Measurements from ENCODE around the gene BARHL1.

Gene BARHL1

GRCh38 chr9:132582276-132582785 lies at the start of gene BARHL1:
BARHL1 (plus strand) TSS chr9:132582606; CDS start chr9:132582798, 192 bp downstream.
- peak within 1 kb of the TSS; percentile 34 for H3K4me3 ChIP-seq (ENCODE audit: low read depth, low read length)
- DNase-seq (ENCODE audit: low read depth, low spot score): no peak
- ChIA-PET CTCF (interaction anchor here (1.5 kb wide), 1 partner anchor 70 kb away, joined by 3 read pairs; no protein-coding TSS in a partner anchor), POLR2A (no interaction called here)
- no peak for TF ChIP-seq CTCF (IDR thresholded peaks at IDR 0.05; ENCODE audit: insufficient read depth, low read length, missing control alignments)

GRCh38 chr9:132534832-132535231 lies 47.6 kb upstream of the BARHL1 start:
- ChIA-PET CTCF (no interaction called here), POLR2A (no interaction called here)
- DNase-seq (ENCODE audit: low read depth, low spot score): no peak
- TF ChIP-seq CTCF (IDR thresholded peaks at IDR 0.05; ENCODE audit: insufficient read depth, low read length, missing control alignments): no peak
- no peak overlapping the region for H3K4me3 ChIP-seq (ENCODE audit: low read depth, low read length)

- TF ChIP-seq CTCF (IDR thresholded peaks at IDR 0.05; ENCODE audit: insufficient read depth, low read length, missing control alignments): no peak
Observed at GRCh38 chr9:132536124-132536523, 46.3 kb upstream of the BARHL1 start.

GRCh38 chr9:132537352-132537751 lies 45.1 kb upstream of the BARHL1 start:
- POLR2A ChIA-PET: no interaction called here
- TF ChIP-seq CTCF (IDR thresholded peaks at IDR 0.05; ENCODE audit: insufficient read depth, low read length, missing control alignments): no peak
- CTCF ChIA-PET: no interaction called here
- no peak for DNase-seq (ENCODE audit: low read depth, low spot score)
- H3K4me3 ChIP-seq (ENCODE audit: low read depth, low read length): no peak overlapping the region

More at GRCh38 chr9:132536124-132536523, 46.3 kb upstream of the BARHL1 start:
- H3K4me3 ChIP-seq (ENCODE audit: low read depth, low read length): no peak overlapping the region
- ChIA-PET CTCF (interaction anchor here (0.6 kb wide), 1 partner anchor 37 kb away, joined by 3 read pairs; no protein-coding TSS in a partner anchor), POLR2A (no interaction called here)
- no peak for DNase-seq (ENCODE audit: low read depth, low spot score)

- no peak overlapping the region for H3K4me3 ChIP-seq (ENCODE audit: low read depth, low read length)
- no peak for DNase-seq (ENCODE audit: low read depth, low spot score)
- TF ChIP-seq CTCF (IDR thresholded peaks at IDR 0.05; ENCODE audit: insufficient read depth, low read length, missing control alignments): no peak
- ChIA-PET POLR2A (no interaction called here), CTCF (interaction anchor here (1.3 kb wide), 1 partner anchor 31 kb away, joined by 3 read pairs; no protein-coding TSS in a partner anchor)
Observed at GRCh38 chr9:132538071-132538470, 44.3 kb upstream of the BARHL1 start.

GRCh38 chr9:132539096-132539495 lies 43.3 kb upstream of the BARHL1 start:
- H3K4me3 ChIP-seq (ENCODE audit: low read depth, low read length): no peak overlapping the region
- DNase-seq (ENCODE audit: low read depth, low spot score): no peak
- CTCF ChIA-PET: interaction anchor here (1.3 kb wide), 1 partner anchor 32 kb away, joined by 3 read pairs; no protein-coding TSS in a partner anchor
- no peak for TF ChIP-seq CTCF (IDR thresholded peaks at IDR 0.05; ENCODE audit: insufficient read depth, low read length, missing control alignments)
- POLR2A ChIA-PET: no interaction called here
